IPS DF 6.9 (cell line): ENCODE measurements around the gene KIR2DL4.
"Not testable (repeated sequence)": the region's sequence is repeated elsewhere in the genome, so short reads cannot be mapped to it uniquely, and the experiment has no call there.

ENCODE experiments used
- DNase-seq: peaks from one replicate; pipeline ENCODE4 v3.0.0-alpha.2; 2013; ENCODE audit warnings: low read depth, low spot score
- H3K27ac ChIP-seq: one replicate; pipeline ENCODE4 v1.5.1; 2013; ENCODE audit warnings: low read length, control low read depth
- H3K27me3 ChIP-seq: 2 replicates; pipeline ENCODE4 v1.6.1; 2013; ENCODE audit warnings: mild to moderate bottlenecking, low read length; ENCODE audit not compliant: control insufficient read depth, insufficient read depth
- H3K36me3 ChIP-seq: 2 replicates; pipeline ENCODE4 v1.6.1; 2013; ENCODE audit warnings: low read length; ENCODE audit not compliant: control insufficient read depth, insufficient read depth
- H3K4me1 ChIP-seq: 2 replicates; pipeline ENCODE4 v1.6.1; 2013; ENCODE audit warnings: low read length; ENCODE audit not compliant: control insufficient read depth, insufficient read depth
- H3K4me3 ChIP-seq: 2 replicates; pipeline ENCODE4 v1.5.1; 2013; ENCODE audit warnings: mild to moderate bottlenecking, low read length
- H3K9me3 ChIP-seq: 2 replicates; pipeline ENCODE4 v1.6.1; 2013; ENCODE audit warnings: low read length, inconsistent platforms; ENCODE audit not compliant: control insufficient read depth, insufficient read depth
- WGBS: extraction: QIAGEN DNeasy Blood & Tissue Kit; methylation state at CpG from one replicate; pipeline ENCODE4 v1.1.7; 2013; ENCODE audit warnings: mixed read lengths, missing lambda C conversion rate; ENCODE audit not compliant: insufficient read length, insufficient coverage; 5-methylcytosine and 5-hydroxymethylcytosine counted together

The KIR2DL4 gene

GRCh38 chr19:54803410-54803809 is at the start of gene KIR2DL4:
KIR2DL4 (plus strand) TSS chr19:54803610; CDS start chr19:54803652, 42 bp downstream.
- H3K27ac ChIP-seq = no peak within 1 kb of the TSS
- WGBS = no CpG with 5 or more reads among the region's 10 CpGs
- H3K36me3 ChIP-seq = no peaks in the 10 kb centered on the region
- no peak for DNase-seq
- no peak within 1 kb of the TSS for H3K4me3 ChIP-seq
- no peaks in the 10 kb centered on the region for H3K27me3 ChIP-seq
- no peaks in the 10 kb centered on the region for H3K4me1 ChIP-seq
- peaks cover 17% of the 10 kb centered on the region for H3K9me3 ChIP-seq

- not testable (repeated sequence) for H3K27me3 ChIP-seq, H3K4me3 ChIP-seq, DNase-seq, H3K9me3 ChIP-seq, H3K4me1 ChIP-seq, H3K36me3 ChIP-seq, H3K27ac ChIP-seq
- no CpG with 5 or more reads among the region's 12 CpGs for WGBS
Observed at GRCh38 chr19:54756204-54757110, 47.0 kb upstream of the KIR2DL4 start.

GRCh38 chr19:54758577-54758976 is 44.8 kb upstream of the KIR2DL4 start:
- no CpG with 5 or more reads among the region's 6 CpGs for WGBS
- H3K4me1 ChIP-seq, H3K27ac ChIP-seq, DNase-seq, H3K9me3 ChIP-seq, H3K27me3 ChIP-seq, H3K36me3 ChIP-seq, H3K4me3 ChIP-seq: not testable (repeated sequence)

GRCh38 chr19:54764219-54764618 is 39.2 kb upstream of the KIR2DL4 start:
- not testable (repeated sequence) for DNase-seq, H3K4me1 ChIP-seq, H3K36me3 ChIP-seq, H3K27me3 ChIP-seq, H3K4me3 ChIP-seq, H3K9me3 ChIP-seq, H3K27ac ChIP-seq
- WGBS = no CpG with 5 or more reads among the region's 8 CpGs

GRCh38 chr19:54766464-54766863 is 36.9 kb upstream of the KIR2DL4 start:
- H3K27ac ChIP-seq, DNase-seq, H3K4me1 ChIP-seq, H3K9me3 ChIP-seq, H3K27me3 ChIP-seq, H3K36me3 ChIP-seq, H3K4me3 ChIP-seq: not testable (repeated sequence)
- WGBS = no CpG with 5 or more reads among the region's 4 CpGs

- H3K4me1 ChIP-seq, H3K36me3 ChIP-seq, H3K4me3 ChIP-seq, DNase-seq, H3K27ac ChIP-seq, H3K27me3 ChIP-seq, H3K9me3 ChIP-seq: not testable (repeated sequence)
- WGBS = no CpG with 5 or more reads among the region's 15 CpGs
Observed at GRCh38 chr19:54769646-54770045, 33.8 kb upstream of the KIR2DL4 start, which contains the start of gene KIR2DL1. KIR2DL1 (plus strand) TSS chr19:54769793; CDS start chr19:54769851, 58 bp downstream.

GRCh38 chr19:54770511-54770910 is 32.9 kb upstream of the KIR2DL4 start:
- not testable (repeated sequence) for H3K36me3 ChIP-seq, H3K4me3 ChIP-seq, DNase-seq, H3K9me3 ChIP-seq, H3K27ac ChIP-seq, H3K4me1 ChIP-seq, H3K27me3 ChIP-seq
- no CpG with 5 or more reads among the region's 4 CpGs for WGBS

- H3K27me3 ChIP-seq, H3K4me3 ChIP-seq, H3K27ac ChIP-seq, H3K9me3 ChIP-seq, H3K36me3 ChIP-seq, DNase-seq, H3K4me1 ChIP-seq: not testable (repeated sequence)
- WGBS = no CpG with 5 or more reads among the region's 15 CpGs
Observed at GRCh38 chr19:54771018-54771960, 32.1 kb upstream of the KIR2DL4 start.

GRCh38 chr19:54772666-54773065 is 30.7 kb upstream of the KIR2DL4 start:
- H3K9me3 ChIP-seq, DNase-seq, H3K4me1 ChIP-seq, H3K27me3 ChIP-seq, H3K36me3 ChIP-seq, H3K4me3 ChIP-seq, H3K27ac ChIP-seq: not testable (repeated sequence)
- WGBS = no CpG with 5 or more reads among the region's 2 CpGs

GRCh38 chr19:54775095-54775815 is 28.2 kb upstream of the KIR2DL4 start:
- not testable (repeated sequence) for H3K4me3 ChIP-seq, H3K9me3 ChIP-seq, H3K27me3 ChIP-seq, H3K36me3 ChIP-seq, H3K4me1 ChIP-seq, H3K27ac ChIP-seq, DNase-seq
- WGBS = no CpG with 5 or more reads among the region's 12 CpGs
